NCI-H146 (cell line): Measurements from ENCODE around the gene LAMP2.
"Not testable (repeated sequence)": the region's sequence is repeated elsewhere in the genome, so short reads cannot be mapped to it uniquely, and the experiment has no call there.

Experiments
- DNase-seq: peaks from one replicate; lab custom pipeline; 2025; lab: John Stamatoyannopoulos, UW

The LAMP2 gene

DNA sequence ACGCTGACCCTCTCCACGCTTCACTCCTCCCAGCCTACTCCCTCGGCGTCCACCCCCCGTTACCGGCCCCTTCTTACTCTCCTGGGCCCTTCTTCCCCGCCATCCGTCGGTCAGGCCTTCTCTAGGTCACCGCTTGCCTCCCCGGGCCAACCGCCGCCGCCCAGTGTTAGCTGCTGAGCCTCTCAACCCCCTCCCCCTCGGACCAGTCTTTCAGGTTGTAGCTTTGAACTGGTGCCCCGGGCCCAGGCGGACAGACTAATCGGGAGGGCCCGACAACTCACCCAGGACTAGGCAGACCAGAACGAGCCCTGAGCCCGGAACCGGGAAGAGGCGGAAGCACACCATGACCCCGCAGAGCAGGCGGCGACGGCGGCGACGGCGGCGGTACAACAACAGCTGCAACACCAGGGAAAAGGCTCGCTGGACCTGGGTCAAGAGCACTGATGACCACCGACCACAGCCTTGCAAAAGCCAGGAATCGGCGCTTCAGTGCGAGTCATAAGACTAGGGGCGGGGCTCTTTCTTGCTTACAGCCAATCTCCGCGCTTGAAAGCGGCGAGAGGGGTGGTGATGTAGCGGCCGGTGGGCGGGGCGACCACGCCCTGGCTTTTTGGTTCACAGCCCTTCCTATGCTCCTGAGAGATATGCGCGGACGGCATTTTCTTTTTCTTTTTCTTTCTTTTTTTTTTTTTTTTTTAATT is at the start of gene LAMP2:
Gene LAMP2 (minus strand): TSS at position 472 of the 701 bp plus-strand sequence. CDS start 127 bp downstream, at position 345.
- peak; percentile 91 for DNase-seq

DNA sequence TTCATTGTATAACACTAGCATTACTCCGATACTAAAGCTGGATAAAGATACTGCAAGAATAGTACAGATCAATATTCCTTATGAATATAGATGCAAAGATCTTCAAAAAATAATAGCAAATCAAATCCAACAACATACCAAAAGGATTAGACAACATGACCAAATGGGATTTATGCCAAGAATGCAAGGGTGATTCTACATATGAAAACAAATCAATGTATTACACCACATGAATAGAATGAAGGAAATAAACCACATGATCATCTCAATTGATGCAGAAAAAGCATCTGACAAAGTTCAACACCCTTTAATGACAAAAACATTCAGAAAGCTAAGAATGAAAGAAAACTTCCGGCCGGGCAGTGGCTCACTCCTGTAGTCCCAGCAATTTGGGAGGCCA is 48.8 kb upstream of the LAMP2 start:
- DNase-seq: no peak

DNA sequence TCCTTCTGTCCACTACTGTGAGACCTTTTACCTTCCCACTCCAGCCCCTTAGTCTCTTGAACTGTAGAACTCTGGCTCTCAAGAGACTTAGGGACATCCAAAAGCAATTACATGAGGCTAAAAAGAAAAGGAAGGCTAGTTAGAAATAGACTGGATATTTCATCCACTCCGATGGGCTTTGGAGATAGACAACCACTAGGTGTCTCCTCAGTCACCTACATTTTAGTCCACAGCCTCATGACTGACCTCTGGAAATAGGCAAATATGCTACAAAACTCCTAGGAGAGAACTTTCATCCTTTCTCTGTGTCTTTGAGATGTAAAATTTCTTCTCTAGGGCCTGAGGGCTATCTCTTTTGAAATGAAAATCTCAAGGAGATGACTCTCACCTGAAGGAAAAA is 45.1 kb upstream of the LAMP2 start:
- peak; percentile 1 for DNase-seq

DNA sequence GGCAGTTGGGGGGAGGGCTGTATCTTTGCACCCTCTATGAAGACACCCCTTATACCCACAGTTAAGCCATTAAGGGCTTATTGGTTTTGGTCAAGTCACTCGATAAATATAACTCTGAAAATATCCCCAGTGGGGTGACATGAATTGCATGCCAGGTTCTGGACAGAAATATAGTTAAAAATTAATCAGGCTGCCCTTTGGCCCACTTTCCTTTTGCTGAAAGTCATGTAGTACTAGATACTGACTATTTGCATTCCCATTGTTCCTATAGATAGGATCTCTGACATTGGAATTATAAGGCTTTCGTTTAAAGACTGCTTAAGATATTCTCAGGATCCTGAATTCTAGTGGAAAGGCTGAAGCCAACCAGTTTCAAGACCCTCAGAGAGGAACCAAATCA is 43.5 kb upstream of the LAMP2 start:
- DNase-seq: no peak

DNA sequence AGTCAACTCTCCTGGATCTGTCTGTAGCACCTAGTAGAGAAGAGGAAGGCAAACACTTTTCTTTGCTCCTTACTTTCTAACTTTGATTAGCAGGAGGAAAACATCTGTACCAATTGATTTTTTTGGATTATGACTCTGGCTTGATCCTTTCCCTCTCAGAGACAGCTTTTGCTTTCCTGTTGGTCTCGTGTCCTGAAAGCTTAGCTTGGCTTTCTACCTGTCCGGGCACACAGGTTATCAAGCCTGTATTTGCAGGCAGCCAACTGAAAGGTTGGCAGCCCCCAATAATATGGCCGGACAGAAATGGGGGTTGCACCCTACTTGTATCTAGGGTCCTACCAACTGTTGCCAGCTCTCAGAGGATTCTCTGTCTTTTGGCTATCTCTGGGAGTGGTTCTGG is 43.1 kb upstream of the LAMP2 start:
- no peak for DNase-seq

DNA sequence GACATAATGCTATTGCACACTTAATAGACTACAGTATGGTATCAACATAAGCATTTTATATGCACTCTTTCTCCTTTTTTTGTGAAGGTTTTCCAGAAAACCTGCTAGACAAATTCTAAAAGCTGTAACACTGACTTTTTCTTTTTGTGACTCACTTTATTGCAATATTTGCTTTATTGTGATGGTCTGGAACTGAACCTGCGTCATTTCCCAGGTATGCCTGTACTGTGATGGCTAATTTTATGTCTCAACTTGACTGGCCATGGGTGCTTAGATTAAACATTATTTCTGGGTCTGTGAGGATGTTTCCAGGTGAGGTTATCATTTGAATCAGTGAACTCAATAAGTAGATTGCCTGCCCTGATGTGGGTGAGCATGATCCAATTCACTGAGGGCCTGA is 35.5 kb upstream of the LAMP2 start:
- no peak for DNase-seq

DNA sequence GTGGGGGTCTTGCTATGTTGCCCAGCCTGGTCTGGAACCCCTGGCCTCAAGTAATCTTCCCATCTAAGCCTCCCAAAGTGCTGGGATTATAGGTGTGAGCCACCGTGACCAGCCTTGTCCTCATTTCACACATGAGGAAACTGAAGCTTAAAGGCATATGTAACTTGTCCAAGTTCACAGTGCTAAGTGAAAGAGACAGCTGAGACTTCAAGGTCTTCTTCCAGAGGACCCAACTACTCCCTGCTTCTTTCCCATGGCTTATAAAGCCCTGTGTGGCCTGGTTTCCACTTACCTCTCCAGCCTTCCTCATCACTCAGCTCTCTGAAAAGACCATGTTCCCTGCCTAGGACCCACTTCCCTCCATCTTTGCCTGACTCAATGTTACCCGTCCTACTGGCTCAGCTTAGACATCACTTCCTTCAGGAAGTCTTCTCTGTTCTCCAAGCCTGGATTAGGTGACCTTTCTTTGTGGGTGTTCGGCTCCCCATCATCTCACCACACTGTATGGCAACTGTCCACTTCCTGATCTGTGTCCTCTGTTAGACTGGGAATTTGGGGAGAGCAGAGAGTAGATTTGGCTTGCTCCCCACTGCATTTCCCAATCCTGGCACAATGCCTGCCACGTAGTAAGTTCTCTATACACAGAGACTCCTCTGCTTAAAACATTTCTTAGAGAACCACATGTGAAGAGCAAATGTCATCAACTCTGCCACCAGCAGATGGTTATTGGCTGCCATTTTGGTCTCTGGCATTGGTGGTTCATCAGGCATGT is 30.4 kb upstream of the LAMP2 start:
- DNase-seq: no peak

DNA sequence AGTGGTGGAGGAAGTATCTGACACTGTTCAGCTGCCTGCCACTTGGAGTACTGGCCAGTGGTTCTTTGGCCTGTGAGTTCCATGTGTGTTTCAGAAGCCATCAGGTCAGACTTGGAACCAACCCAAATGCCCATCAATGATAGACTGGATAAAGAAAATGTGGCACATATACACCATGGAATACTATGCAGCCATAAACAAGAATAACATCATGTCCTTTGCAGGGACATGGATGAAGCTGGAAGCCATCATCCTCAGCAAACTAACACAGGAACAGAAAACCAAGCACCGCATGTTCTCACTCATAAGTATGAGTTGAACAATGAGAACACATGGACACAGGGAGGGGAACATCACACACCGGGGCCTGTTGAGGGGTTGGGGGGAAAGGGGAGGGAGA is 21.0 kb upstream of the LAMP2 start:
- not testable (repeated sequence) for DNase-seq

DNA sequence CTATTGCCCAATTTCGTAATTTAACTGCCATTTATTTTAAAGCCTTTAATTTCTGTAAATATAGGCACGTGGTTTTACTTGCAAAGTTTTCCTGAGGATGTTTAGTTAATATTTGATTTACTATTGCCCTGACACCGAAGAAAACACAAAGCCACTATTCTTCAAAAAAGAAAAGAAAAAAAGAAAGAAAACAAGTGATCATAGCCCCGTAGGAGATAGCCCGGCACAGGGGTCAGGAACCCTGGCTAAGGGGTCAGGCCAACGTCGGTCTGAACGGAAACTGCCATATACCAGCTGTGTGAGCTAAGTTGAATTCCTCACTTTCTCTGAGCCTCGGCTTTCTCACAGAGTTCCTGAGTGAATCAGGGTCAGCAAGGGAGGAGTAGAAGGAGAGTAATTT is 17.7 kb upstream of the LAMP2 start:
- DNase-seq: no peak

DNA sequence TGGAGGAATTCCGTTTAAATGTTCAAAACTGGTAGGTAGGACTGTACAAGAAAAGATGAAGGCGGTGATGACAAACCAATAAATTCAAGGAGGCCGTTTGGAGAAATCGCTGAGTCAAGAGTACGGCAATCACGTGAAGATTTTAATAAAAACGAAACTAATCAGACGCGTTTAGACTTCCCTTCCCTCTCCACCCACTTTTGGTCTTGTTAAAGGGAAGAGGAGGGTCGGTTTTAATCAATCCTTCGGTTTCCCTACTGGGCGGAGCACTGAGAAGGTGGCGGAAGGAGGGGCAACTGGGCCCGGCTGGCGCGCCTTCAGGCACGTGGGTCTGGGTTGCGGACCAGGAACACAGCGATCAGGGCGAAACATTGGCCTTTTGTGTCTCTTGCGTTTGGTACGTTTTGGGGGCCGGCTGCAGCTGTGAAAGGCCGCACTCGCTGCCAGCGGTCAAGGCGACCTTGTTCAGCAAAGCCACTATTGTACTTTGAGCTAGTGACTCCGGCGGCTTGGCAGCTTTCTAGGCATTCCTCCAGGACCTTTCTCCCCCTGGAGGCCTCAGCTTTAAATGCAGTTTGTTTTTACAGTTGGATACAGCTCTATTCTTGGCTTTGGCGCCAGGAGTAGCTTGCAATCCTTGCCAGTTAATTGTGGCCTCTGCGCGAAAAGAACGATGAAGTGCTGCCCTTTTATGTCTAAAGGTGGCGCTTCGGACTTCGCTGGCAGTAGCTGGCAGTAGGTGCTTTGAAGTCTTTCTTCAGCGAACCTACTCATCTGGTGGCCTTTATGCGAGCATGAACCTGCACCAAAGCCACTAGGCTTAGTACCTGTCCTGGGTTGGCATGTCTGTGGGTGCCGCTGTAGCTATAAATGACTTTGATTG is 16.8 kb upstream of the LAMP2 start:
- peak; percentile 87 for DNase-seq

DNA sequence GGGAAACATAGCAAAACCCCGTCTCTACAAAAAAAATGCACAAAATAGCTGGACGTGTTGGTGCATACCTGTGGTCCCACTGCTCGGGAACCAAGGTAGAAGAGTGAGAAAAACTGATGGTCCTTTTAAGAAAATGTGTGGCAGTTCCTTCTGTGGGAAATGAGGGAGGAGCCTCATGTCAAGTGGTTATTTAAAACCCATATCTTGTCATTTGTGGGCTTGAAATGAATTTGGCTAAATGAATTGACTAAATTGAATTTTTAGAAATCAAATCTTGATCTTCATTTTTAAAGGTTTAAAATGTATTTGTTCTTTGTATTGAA is 16.2 kb upstream of the LAMP2 start:
- DNase-seq: no peak

DNA sequence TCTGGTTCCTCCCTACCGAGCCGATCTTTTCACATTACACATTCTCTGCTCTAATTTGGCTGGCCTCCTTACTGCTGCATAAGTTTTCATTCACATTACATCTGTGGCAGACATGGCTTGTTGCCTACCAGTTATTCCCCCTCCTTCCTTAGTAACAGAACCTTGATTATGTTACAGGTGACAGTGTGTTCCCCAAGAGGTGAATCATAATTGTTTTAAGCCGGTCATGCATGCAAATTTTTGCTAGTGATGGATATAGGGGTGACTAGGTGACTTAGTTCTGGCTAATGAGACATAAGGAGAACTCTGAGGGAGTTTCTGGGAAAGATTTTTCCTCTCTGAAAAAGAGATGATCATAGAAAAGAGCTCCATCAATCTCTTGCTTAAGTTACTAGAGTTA is 8.4 kb upstream of the LAMP2 start:
- no peak for DNase-seq

DNA sequence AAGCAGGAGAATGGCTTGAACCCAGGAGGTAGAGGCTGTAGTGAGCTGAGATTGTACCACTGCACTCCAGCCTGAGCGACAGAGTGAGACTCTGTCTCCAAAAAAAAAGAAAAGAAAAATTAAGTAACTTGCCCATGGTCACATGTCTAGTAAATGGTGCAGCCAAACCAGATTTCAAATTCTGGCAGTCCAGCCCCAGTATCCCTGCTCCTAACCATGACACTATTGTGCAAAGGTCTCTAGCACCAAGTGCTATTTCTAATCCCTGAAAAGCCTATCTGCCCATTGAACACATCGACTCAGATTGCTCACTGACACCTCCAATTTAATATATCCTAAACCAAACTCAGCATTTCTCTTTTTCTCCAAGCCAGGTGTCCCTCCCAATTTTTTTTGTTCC is 7.6 kb upstream of the LAMP2 start:
- no peak for DNase-seq

DNA sequence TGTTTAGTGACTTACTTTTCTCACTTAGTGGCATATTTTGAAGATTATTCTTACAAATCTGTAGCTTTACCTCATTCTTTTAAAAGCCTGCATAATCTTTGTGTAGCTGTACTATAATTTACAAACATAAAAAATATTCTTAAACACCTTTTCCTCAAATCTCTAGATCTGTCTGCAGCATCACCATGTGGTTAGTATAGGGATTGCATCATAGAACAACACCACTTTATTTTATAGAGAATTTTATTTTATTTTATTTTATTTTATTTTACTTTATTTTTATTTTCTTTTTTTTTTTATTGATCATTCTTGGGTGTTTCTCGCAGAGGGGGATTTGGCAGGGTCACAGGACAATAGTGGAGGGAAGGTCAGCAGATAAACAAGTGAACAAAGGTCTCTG is 6.4 kb upstream of the LAMP2 start:
- DNase-seq: not testable (repeated sequence)

DNA sequence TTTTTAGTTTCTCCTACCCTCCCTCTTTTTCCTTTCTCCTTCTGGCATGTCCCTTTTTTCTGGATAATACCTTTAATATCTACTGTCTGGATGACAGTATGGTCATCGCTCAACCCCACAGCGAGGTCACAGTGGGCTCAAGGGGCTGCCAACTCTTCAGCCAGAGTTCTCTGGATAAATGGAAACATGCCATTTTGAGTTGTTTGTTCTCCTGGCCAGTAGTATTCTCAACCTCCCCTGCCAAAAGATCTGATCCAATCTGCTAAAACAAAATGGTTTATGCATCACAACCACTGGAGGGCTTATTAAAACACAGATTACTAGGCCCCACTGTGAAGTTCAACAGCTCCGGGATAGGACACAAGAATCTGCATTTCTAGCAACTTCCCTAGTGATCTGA is 5.0 kb upstream of the LAMP2 start:
- no peak for DNase-seq

DNA sequence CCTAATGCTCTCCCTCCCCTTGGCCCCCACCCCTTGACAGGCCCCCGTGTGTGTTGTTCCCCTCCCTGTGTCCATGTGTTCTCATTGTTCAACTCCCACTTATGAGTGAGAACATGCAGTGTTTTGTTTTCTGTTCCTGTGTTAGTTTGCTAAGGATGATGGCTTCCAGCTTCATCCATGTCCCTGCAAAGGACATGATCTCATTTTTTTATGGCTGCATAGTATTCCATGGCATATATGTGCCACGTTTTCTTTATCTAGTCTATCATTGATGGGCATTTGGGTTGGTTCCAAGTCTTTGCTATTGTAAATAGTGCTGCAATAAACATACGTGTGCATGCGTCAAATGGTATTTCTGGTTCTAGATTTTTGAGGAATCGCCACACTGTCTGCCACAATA is 561 bp upstream of the LAMP2 start:
- DNase-seq: not testable (repeated sequence)

DNA sequence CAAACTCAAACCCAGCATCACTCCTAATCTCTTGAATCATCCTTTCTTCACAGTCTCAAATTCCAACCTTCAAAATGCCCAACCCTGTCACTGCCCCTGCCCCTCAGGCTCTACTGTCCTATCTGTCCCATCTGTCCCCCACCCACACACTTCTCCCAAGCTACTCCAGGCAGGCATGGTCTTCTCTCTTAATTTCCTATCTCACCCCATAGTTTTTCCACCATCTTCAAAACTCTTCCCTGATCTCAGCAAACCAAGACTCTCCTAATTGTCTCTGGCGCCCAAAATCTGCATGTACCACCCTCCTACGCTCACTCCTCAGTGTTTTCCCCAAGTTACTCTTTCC is 644 bp downstream of the LAMP2 start:
- DNase-seq: no peak

DNA sequence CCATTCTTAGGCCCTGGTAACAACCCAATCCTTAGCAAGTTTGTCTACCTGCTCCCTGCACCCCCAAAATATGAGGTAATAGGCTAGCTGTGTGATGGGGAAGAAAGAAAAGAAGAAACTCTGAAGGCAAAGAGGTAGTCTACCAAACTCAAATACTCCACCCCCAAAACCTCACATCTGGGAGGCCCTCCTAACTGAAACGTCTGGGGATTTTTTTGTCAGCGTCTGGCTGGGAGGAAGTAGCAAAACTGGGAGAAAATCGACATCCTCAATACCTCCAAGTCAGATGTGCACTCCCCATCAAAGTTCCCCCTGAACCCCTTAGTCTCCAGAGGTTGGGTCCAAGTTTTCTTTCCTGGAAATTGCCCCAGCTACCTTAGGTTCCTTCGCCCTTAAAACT is 1.0 kb downstream of the LAMP2 start:
- no peak for DNase-seq

DNA sequence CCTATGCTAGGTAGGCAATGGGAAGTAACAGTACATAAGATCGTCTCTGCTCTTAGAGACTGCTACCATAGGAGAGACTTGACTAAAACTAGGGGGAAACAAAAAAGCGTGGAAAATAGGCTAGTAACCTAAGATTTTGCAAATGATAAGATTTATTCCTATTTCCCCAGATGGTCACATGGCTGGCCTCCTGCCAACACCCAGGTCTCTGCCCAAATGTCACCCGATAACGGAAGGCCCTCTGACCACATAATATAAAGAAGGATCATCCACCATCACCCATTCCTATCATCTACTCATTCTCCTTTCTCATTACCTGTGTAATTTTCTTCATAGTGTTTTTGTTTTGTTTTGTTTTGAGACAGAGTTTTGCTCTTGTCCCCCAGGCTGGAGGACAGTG is 4.7 kb downstream of the LAMP2 start:
- no peak for DNase-seq

DNA sequence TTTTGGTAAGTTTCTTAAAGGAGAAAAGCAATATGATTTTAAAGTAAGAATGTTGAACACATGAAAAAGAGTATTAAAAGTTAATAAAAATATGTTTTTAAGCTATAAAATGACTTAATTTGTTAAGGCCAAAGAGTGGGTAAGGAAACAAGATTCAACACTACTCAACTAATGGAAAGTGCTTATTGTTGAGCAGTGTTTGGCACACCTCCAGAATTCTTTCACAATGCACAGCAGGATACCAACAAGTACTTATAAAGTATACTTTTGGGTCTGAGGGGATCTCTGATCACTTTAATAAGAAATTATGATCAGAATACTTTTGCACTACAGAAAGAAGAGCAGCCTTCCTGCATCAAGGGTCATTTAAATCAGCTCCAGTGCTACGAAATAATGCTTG is 5.9 kb downstream of the LAMP2 start:
- no peak for DNase-seq

DNA sequence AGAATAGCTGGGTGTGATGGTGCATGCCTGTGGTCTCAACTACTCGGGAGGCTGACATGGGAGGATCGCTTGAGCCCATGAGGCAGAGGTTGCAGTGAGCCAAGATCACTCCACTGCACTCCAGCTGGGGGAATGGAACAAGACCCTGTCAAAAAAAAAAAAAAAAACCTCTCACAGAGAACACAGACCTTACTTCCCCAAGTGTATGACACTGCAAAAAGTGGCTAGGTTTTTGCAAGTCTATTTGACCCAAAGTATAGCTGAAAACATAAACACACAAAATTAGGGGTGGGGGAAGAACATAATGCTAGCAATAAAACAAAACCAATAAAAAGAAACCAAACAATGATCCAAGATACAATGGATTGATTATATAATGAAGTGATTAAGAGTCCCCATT is 6.7 kb downstream of the LAMP2 start:
- DNase-seq: no peak

DNA sequence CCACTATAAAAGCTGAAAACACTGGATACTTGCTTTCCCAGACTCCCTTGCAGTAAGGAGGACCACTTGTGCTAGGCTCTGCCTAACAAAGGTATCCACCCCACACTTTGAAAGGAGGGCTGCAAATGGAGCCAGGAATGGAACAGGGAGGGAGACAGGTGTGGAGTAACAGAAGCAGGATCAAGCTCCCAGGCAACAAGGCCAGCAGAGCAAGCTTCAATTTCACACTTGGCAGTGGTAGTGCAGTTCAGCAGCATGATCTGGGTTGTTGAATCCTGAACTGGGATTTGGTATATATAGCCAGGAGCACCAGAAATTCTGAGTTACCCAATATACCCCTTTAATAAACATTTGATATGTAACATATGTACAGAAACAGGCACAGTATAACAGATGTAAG is 9.8 kb downstream of the LAMP2 start:
- DNase-seq: no peak

DNA sequence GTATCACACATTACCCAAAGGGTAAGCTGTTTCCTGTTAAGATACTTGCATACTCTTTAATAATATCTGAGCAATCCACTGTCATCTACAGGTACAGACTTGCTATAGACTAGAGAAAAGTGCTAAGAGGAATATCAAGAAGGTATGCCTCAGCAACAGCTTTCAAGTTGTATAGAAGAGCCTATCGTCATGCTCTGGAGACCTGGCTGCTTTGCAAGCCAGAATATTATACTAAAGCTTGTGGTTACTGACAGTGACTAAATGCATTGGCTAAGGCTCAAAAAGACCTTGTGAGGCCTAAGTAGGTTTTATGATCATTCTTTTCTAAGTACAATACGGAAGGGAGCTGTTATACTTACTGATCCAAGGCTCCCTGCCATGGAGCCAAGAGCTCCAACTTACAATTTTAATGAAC is 11.3 kb downstream of the LAMP2 start:
- DNase-seq: no peak
